Upper lobe of left lung (tissue), 6 donors: ENCODE results near the gene SETBP1. TPM values are rescaled to one million over a fixed set of nuclear protein-coding genes. Genes with fewer than 3 reads are reported as not detected.
A peak's percentile ranks its signal among the peaks of the same experiment; 100 is the strongest.

ENCODE experiments used
- ATAC-seq, 2 donors: fragments of 200-7000 bp; cut with Tn5 transposase; one replicate each; pipeline ENCODE4 v1.9.1; 2022; ENCODE audit warnings: mild to moderate bottlenecking in 2 of 2, moderate library complexity in 2 of 2; ENCODE audit not compliant: low FRiP score in 2 of 2
- DNase-seq, 2 donors: peaks; one replicate each; pipeline ENCODE4 v3.0.0-alpha.2; 2019 to 2020
- H3K27ac ChIP-seq, 4 donors: fragments of 200-600 bp; sonication (generic); one replicate each; pipeline ENCODE4 v1.5.1; 2016 to 2019
- H3K27me3 ChIP-seq, 4 donors: fragments of 200-600 bp; sonication (generic); one replicate each; pipeline ENCODE4 v1.5.1; 2017 to 2019
- H3K36me3 ChIP-seq, 4 donors: fragments of 200-600 bp; sonication (generic); one replicate each; pipeline ENCODE4 v1.5.1; 2016 to 2019
- H3K4me1 ChIP-seq, 4 donors: fragments of 200-600 bp; sonication (generic); one replicate each; pipeline ENCODE4 v1.5.1; 2018 to 2019
- H3K4me3 ChIP-seq, 4 donors: fragments of 200-600 bp; sonication (generic); one replicate each; pipeline ENCODE4 v1.5.1; 2017 to 2019; ENCODE audit warnings: mild to moderate bottlenecking in 2 of 4, moderate library complexity in 1 of 4
- H3K9me3 ChIP-seq, 4 donors: fragments of 200-600 bp; sonication (generic); one replicate each; pipeline ENCODE4 v1.5.1; 2018 to 2019
- EP300 ChIP-seq, 4 donors: sonication (generic); formaldehyde crosslinking; IDR thresholded peaks; one replicate each; pipeline ENCODE4 v1.5.1; 2017; ENCODE audit warnings: antibody characterized with exemption in 4 of 4, control low read depth in 2 of 4
- POLR2A ChIP-seq, 4 donors: fragments of 450-650 bp; IDR thresholded peaks; one replicate each; pipeline ENCODE4 v1.5.1; 2016 to 2017; ENCODE audit warnings: antibody characterized with exemption in 4 of 4, mild to moderate bottlenecking in 2 of 4
- POLR2AphosphoS5 ChIP-seq, 2 donors: sonication (generic); formaldehyde crosslinking; IDR thresholded peaks; one replicate each; pipeline ENCODE4 v1.5.1; 2017; ENCODE audit warnings: antibody characterized with exemption in 2 of 2
- WGBS, 2 donors: methylation state at CpG; one replicate each; pipeline ENCODE4 v1.1.5; 2017 to 2018; 5-methylcytosine and 5-hydroxymethylcytosine counted together
- total RNA-seq, 6 donors: library from RNA; depleted of rRNA in 4 of 6; stranded (reverse); fragments of >200 nt in 4 of 6; gene quantifications; one replicate each; pipeline versions ENCODE4 v1.1.0 to v1.2.1, GENCODE V29; 2016 to 2021
- TF ChIP-seq, protein P1 (sequence below), 6 experiments: fragments of 450-650 bp in 4 of 6; fragments of 200-600 bp in 2 of 6; sonication (generic) in 2 of 6; IDR thresholded peaks; one replicate each; pipeline ENCODE4 v1.5.1; 2016 to 2019; ENCODE audit warnings: antibody characterized with exemption in 6 of 6
- donor health status: DM: no; HTN: no; CAD: no; lungs with moderate emphysema.
- donor health status: DM: no; HTN: yes; CAD: no; lungs with severe emphysema.

Gene SETBP1
- total RNA-seq, 6 donors from 2014 or later, result 11.7 to 38.8 (median 16.6) TPM

DNA sequence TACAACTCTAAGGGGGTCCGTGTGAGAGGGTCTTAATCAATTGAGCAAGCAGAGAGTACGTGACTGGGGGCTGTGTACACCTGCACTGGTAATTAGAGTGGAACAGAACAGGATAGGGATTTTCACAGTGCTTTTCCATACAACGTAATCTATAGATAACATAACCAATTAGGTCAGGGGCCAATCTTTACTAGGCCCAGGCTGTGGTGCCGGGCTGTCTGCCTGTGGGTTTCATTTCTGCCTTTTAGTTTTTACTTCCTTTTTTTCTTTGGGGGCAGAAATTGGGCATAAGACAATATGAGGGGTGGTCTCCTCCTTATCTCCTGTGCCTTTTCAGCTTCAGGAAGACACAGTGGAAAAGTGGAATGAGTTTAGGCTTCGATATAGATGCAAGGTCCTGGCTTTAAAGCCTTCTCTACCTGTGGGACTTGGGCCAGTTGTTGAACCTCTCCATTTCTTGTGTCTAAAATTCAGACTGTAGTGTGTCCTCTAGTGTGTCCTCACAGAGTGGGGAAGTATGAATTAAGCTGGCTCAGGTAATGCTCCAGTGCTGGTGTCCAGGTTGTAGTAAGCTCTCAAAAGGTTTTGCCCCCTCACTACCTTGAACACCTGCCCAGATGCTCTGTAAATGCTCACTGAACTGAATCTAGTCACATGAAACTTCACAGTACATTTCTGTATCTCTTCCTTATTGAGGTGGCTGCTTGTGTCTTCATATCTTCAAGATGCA is 422.8 kb downstream of the SETBP1 start:
- 80 to 81% methylated on average over 5 of the region's 5 CpGs for WGBS, 2 donors
- Histone ChIP-seq H3K4me1 (peaks cover 0 to 4% (median 0%) of the 10 kb centered on the region in 4 donors), H3K27me3 (no peaks in the 10 kb centered on the region), H3K36me3 (no peaks in the 10 kb centered on the region), H3K9me3 (no peaks in the 10 kb centered on the region), H3K4me3 (no peak overlapping the region), H3K27ac (no peak overlapping the region)
- DNase-seq (no peak), ATAC-seq (no peak)
- TF ChIP-seq, protein P1, sequence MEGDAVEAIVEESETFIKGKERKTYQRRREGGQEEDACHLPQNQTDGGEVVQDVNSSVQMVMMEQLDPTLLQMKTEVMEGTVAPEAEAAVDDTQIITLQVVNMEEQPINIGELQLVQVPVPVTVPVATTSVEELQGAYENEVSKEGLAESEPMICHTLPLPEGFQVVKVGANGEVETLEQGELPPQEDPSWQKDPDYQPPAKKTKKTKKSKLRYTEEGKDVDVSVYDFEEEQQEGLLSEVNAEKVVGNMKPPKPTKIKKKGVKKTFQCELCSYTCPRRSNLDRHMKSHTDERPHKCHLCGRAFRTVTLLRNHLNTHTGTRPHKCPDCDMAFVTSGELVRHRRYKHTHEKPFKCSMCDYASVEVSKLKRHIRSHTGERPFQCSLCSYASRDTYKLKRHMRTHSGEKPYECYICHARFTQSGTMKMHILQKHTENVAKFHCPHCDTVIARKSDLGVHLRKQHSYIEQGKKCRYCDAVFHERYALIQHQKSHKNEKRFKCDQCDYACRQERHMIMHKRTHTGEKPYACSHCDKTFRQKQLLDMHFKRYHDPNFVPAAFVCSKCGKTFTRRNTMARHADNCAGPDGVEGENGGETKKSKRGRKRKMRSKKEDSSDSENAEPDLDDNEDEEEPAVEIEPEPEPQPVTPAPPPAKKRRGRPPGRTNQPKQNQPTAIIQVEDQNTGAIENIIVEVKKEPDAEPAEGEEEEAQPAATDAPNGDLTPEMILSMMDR (IDR thresholded peaks at IDR 0.05), result no peak
- TF ChIP-seq POLR2A (IDR thresholded peaks at IDR 0.05) (no peak), POLR2AphosphoS5 (IDR thresholded peaks at IDR 0.05) (no peak), EP300 (IDR thresholded peaks at IDR 0.05) (no peak)

DNA sequence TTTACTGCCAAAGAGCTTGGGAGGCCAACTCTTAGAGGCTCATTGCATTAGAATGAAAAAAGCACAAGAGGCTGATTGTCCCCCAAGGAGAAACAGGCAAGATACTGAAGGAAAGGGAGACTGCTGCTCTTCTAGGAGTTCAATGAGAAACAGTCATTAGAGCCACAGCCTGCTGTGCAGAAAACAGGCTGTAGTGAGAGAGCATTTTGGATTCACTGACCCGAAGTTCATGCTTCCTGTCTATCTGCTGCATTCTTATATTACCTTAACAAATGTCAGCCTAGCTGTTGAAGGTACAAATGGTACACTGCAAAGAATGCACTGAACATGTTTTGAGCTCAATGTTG is 423.3 kb downstream of the SETBP1 start:
- no peak for ATAC-seq
- Histone ChIP-seq H3K27me3 (no peaks in the 10 kb centered on the region), H3K9me3 (no peaks in the 10 kb centered on the region), H3K36me3 (no peaks in the 10 kb centered on the region), H3K27ac (no peak overlapping the region), H3K4me1 (peaks cover 0 to 4% (median 0%) of the 10 kb centered on the region in 4 donors), H3K4me3 (no peak overlapping the region)
- 50 to 54% methylated on average over 1 of the region's 1 CpG for WGBS, 2 donors
- TF ChIP-seq EP300 (IDR thresholded peaks at IDR 0.05), result no peak
- TF ChIP-seq POLR2A (IDR thresholded peaks at IDR 0.05), result no peak
- TF ChIP-seq POLR2AphosphoS5 (IDR thresholded peaks at IDR 0.05), result no peak
- TF ChIP-seq, protein P1 (IDR thresholded peaks at IDR 0.05), result no peak
- DNase-seq, result no peak

DNA sequence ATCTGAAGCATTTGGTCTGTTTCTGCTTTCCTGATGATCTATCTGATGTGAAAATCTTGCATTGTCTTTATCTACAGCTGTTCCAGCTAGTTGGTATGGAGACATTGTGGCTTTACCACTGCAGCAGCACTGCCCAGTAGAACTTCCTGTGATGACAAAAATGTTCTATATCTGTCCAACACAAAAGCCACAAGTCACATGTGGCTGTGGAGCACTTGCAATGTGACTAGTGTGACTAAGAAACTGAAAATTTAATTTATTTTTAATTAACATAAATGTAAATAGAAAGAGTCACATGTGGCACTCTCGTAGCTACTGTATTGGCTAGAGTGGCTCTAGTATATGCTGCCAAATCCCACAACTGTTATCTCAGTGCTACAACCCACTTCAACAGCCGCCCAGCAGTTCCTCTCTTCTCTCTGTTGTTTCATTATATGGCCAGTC is 425.7 kb downstream of the SETBP1 start:
- no peaks in the 10 kb centered on the region for H3K9me3 ChIP-seq
- DNase-seq (peak in 1 of 2 donors; percentile 46), ATAC-seq (peak; percentile 65 to 73)
- H3K36me3 ChIP-seq, result no peaks in the 10 kb centered on the region
- no peak overlapping the region for H3K27ac ChIP-seq
- WGBS, 2 donors, result 39 to 44% methylated on average over 2 of the region's 2 CpGs
- no peaks in the 10 kb centered on the region for H3K27me3 ChIP-seq
- H3K4me3 ChIP-seq, result no peak overlapping the region
- TF ChIP-seq EP300 (IDR thresholded peaks at IDR 0.05) (no peak), POLR2AphosphoS5 (IDR thresholded peaks at IDR 0.05) (no peak), POLR2A (IDR thresholded peaks at IDR 0.05) (no peak)
- TF ChIP-seq, protein P1 (IDR thresholded peaks at IDR 0.05), result no peak
- peaks cover 0 to 4% (median 0%) of the 10 kb centered on the region in 4 donors for H3K4me1 ChIP-seq

DNA sequence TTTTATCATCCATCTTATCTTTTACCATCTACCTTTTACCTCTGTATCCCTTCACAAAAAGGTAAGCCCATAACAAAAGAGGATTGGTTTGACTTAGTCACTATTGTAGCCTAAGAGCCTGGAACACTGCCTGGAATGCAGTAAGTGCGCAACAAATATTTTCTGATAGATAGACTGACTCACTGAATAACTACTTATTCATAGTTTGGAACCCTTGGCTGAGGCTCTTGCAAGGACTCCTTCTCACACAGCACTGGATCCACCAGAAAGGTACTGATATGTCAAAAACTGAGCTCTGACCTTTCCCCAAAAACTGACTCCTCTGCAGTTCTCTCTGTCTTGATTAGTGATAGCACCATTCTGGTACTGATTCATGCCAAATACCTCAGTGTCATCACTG is 426.7 kb downstream of the SETBP1 start:
- Histone ChIP-seq H3K27ac (no peak overlapping the region), H3K36me3 (no peaks in the 10 kb centered on the region), H3K27me3 (no peaks in the 10 kb centered on the region), H3K4me1 (peaks cover 0 to 4% (median 0%) of the 10 kb centered on the region in 4 donors), H3K4me3 (no peak overlapping the region), H3K9me3 (no peaks in the 10 kb centered on the region)
- no peak for TF ChIP-seq POLR2A (IDR thresholded peaks at IDR 0.05)
- no peak for TF ChIP-seq EP300 (IDR thresholded peaks at IDR 0.05)
- TF ChIP-seq, protein P1 (IDR thresholded peaks at IDR 0.05), result no peak
- no peak for TF ChIP-seq POLR2AphosphoS5 (IDR thresholded peaks at IDR 0.05)
- 75 to 93% methylated on average over 1 of the region's 1 CpG for WGBS, 2 donors
- no peak for ATAC-seq
- no peak for DNase-seq

DNA sequence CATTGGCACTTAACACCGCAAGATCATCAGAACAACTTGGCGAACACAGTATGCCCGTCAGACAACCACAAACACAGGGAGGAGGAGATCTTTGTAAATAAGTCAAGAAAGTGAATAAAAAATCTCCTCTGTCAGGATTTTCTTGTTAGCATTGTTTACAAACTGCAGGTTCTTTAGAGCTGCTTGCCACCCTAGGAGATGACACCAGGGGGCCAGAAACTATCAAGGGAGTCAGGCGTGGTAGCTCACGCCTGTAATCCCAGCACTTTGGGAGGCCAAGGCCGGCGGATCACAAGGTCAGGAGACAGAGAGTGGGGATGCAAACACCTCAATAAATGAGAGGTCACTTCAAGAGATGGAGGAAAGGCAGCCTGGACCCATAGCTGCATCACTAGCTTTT is 428.1 kb downstream of the SETBP1 start:
- DNase-seq (no peak), ATAC-seq (no peak)
- H3K36me3 ChIP-seq, result no peaks in the 10 kb centered on the region
- 86% methylated on average over 7 of the region's 7 CpGs for whole genome bisulfite sequencing, 2 donors
- no peaks in the 10 kb centered on the region for H3K27me3 ChIP-seq
- TF ChIP-seq EP300 (IDR thresholded peaks at IDR 0.05) (no peak), POLR2A (IDR thresholded peaks at IDR 0.05) (no peak)
- H3K27ac ChIP-seq, result no peak overlapping the region
- H3K9me3 ChIP-seq, result no peaks in the 10 kb centered on the region
- peaks cover 0 to 4% (median 0%) of the 10 kb centered on the region in 4 donors for H3K4me1 ChIP-seq
- H3K4me3 ChIP-seq, result no peak overlapping the region
